ENCODE measurements around the gene TRIM67. TPM values are rescaled to one million over a fixed set of nuclear protein-coding genes. Genes with fewer than 3 reads are reported as not detected.

TRIM67 gene
- total RNA-seq (under 1 TPM in 3 of 4 donors, not detected in 1; under 0.01 to 0.36 (median 0.28) TPM), polyA plus RNA-seq (under 1 TPM; under 0.01 to 0.09 (median under 0.01) TPM)

DNA sequence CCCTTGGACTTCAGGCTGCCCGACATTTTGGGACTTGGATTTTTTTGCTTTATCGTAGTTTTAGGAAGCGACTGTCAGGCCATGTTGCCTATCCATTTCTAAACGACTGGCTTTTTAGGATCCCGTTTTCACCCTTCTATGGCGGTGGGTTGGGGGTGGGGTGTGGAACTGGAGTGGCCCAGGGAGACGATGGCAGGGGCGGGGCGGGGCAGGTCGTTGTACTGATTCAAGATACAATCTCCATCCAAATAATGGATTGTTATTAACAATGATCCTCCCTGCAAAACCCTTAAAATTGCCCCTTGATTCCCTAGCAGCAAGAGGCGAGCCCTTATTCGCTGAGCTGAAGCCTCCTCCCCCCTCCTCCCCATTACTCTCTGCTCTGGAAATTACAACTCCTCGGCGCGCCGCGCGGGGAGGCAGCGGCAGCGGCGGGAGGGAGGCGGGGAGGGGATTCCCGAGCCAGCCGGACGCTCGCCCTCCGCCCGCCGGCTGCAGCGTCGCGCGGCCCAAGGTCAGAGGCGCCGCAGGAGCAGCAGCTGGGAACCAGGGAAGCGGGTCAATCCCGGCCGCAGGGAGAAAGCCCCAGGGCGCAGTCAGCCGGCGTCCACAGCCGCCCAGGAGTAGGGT is at the start of gene TRIM67:
TSS of gene TRIM67 (plus strand) at position 392 of the 630 bp plus-strand sequence. CDS start 912 bp downstream, outside the sequence.
- intact Hi-C loops (cut with DNase I), result no loop called here
- peaks cover 0 to 31% (median 29%) of the 10 kb centered on the region in 4 donors for H3K4me1 ChIP-seq
- H3K27ac ChIP-seq, result no peak within 1 kb of the TSS
- H3K4me3 ChIP-seq, result peak within 1 kb of the TSS in 3 of 4 donors; percentile 23 to 39 (median 39)
- H3K36me3 ChIP-seq, result no peaks in the 10 kb centered on the region
- H3K9me3 ChIP-seq, result no peaks in the 10 kb centered on the region
- no peak for DNase-seq
- H3K27me3 ChIP-seq, result peaks cover 33 to 85% (median 57%) of the 10 kb centered on the region in 3 donors
- WGBS, 2 donors, result 1 to 2% methylated on average over 42 of the region's 42 CpGs
- TF ChIP-seq POLR2AphosphoS5 (IDR thresholded peaks at IDR 0.05), result no peak
- TF ChIP-seq CTCF (IDR thresholded peaks at IDR 0.05), result no peak
- TF ChIP-seq POLR2A (IDR thresholded peaks at IDR 0.05), result no peak
- TF ChIP-seq EP300 (IDR thresholded peaks at IDR 0.05), result no peak

DNA sequence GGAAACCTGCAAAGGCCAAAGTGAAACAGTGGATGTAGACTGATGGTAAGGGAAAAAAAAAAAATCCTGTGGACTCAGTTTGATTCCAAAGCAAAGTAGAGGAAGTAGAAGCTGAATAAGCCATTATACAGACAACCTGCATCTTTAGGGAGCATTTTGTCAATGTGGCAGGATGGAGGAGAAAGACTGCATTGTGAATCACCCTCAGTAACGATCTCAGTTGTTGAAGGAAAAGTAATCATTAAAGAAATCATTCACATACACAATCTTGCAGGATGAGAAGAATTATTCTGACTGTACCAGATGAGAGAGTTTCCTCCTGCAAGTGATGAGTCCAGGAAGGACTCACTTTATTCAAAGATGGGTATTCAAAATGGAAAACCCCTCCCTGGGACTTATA is 45.1 kb upstream of the TRIM67 start:
- Histone ChIP-seq H3K4me3 (no peak overlapping the region), H3K36me3 (no peaks in the 10 kb centered on the region), H3K9me3 (peaks cover 0 to 5% (median 2%) of the 10 kb centered on the region in 4 donors), H3K27me3 (no peaks in the 10 kb centered on the region), H3K4me1 (no peaks in the 10 kb centered on the region), H3K27ac (no peak overlapping the region)
- WGBS, 2 donors, result 11 to 43% methylated on average over 1 of the region's 1 CpG
- no peak for TF ChIP-seq EP300 (IDR thresholded peaks at IDR 0.05)
- no peak for TF ChIP-seq CTCF (IDR thresholded peaks at IDR 0.05)
- no peak for TF ChIP-seq POLR2AphosphoS5 (IDR thresholded peaks at IDR 0.05)
- no peak for TF ChIP-seq POLR2A (IDR thresholded peaks at IDR 0.05)
- intact Hi-C loops (cut with DNase I), result no loop called here
- no peak for DNase-seq

DNA sequence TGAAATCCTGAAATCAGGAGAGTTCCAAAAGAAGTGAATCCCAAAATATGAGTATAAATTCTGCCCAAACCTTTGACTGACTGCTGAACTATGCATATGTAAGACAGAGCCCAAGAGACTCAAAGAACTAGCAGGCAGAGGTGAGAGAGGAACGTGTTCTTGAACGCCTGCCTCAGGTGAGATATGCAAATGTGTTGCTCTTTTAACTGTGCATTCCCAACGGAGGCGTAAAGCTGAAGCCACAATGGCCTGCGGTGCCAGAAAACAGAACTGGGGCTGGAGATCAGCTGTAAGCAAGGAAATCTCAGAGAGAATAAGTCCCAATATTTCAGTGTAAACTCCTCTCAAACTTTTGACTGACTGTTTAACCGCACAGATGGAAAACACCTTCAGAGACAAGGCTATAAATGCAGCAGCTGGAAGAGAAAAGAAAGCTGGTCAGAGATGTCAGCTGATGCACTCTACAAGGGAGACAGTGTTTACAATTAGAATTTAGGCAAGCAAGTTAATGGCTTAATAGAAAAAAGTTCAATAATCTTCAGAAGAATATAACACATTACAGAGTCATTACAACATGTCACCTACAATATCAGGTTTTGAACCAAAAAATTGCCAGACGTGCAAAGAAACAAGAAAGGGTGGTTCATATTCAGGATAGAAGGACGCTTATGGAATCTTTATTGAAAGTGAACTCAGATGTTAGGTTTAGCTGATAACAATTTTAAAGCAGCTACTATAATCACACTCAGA is 43.0 kb upstream of the TRIM67 start:
- H3K27me3 ChIP-seq, result no peaks in the 10 kb centered on the region
- H3K4me3 ChIP-seq, result no peak overlapping the region
- no peaks in the 10 kb centered on the region for H3K36me3 ChIP-seq
- no peak overlapping the region for H3K27ac ChIP-seq
- intact Hi-C loops (cut with DNase I), result no loop called here
- no peak for TF ChIP-seq EP300 (IDR thresholded peaks at IDR 0.05)
- TF ChIP-seq CTCF (IDR thresholded peaks at IDR 0.05), result no peak
- TF ChIP-seq POLR2AphosphoS5 (IDR thresholded peaks at IDR 0.05), result no peak
- TF ChIP-seq POLR2A (IDR thresholded peaks at IDR 0.05), result no peak
- DNase-seq, result no peak
- H3K9me3 ChIP-seq, result peaks cover 0 to 5% (median 2%) of the 10 kb centered on the region in 4 donors
- no peaks in the 10 kb centered on the region for H3K4me1 ChIP-seq
- WGBS, 2 donors, result 52 to 65% methylated on average over 8 of the region's 8 CpGs

- WGBS, 2 donors, result 87 to 88% methylated on average over 1 of the region's 1 CpG
- no peak overlapping the region for H3K4me3 ChIP-seq
- no peaks in the 10 kb centered on the region for H3K27me3 ChIP-seq
- no peak overlapping the region for H3K27ac ChIP-seq
- H3K36me3 ChIP-seq, result no peaks in the 10 kb centered on the region
- intact Hi-C loops (cut with DNase I), result no loop called here
- peaks cover 0 to 5% (median 2%) of the 10 kb centered on the region in 4 donors for H3K9me3 ChIP-seq
- H3K4me1 ChIP-seq, result no peaks in the 10 kb centered on the region
- TF ChIP-seq POLR2AphosphoS5 (IDR thresholded peaks at IDR 0.05) (no peak), CTCF (IDR thresholded peaks at IDR 0.05) (no peak), EP300 (IDR thresholded peaks at IDR 0.05) (no peak), POLR2A (IDR thresholded peaks at IDR 0.05) (no peak)
- no peak for DNase-seq
Observed at GRCh38 chr1:231121533-231121932, 40.3 kb upstream of the TRIM67 start.
